ENCODE measurements around the gene PCBP1.
A peak's percentile ranks its signal among the peaks of the same experiment; 100 is the strongest.
"Not testable (repeated sequence)": the region's sequence is repeated elsewhere in the genome, so short reads cannot be mapped to it uniquely, and the experiment has no call there.

Gene PCBP1

GRCh38 chr2:70083344-70084156 lies 3.7 kb upstream of the PCBP1 start:
- DNase-seq, result no peak

- peak; percentile 32 for DNase-seq
Observed at GRCh38 chr2:70084973-70085710, 2.1 kb upstream of the PCBP1 start.

GRCh38 chr2:70085711-70086277 lies 1.5 kb upstream of the PCBP1 start:
- DNase-seq, result no peak

DNA sequence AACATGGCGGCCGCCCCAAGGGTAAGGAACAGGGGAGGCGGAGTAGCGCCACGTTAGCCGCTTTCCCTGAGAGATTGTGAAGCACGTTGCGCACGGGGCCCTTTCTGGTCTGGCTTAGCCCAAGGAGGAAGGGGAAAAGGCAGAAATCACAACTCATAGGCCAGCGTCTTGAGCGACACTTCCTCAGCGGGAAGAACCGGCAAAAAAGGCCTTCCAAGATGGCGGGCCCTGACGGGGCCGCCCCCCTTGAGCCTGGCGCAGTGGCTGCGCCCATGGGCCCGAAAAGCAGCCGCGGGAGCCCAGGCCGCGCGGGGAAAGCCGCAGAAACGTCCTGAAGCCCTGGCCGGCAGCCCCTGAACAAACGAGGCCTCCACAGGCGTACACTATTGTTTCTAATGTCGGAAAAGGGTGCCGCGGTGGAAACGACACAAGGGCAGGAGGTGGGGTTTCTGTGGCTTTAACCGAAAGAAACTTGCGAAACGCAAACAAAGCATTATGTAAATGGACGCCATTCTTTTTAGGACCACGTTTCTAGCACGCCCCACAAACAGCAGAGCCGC lies 919 bp upstream of the PCBP1 start:
- no peak for DNase-seq

GRCh38 chr2:70087702-70088597 lies 673 bp downstream of the PCBP1 start:
- peak; percentile 47 for DNase-seq

- DNase-seq, result no peak
Observed at GRCh38 chr2:70088598-70089219, 1.4 kb downstream of the PCBP1 start.

DNA sequence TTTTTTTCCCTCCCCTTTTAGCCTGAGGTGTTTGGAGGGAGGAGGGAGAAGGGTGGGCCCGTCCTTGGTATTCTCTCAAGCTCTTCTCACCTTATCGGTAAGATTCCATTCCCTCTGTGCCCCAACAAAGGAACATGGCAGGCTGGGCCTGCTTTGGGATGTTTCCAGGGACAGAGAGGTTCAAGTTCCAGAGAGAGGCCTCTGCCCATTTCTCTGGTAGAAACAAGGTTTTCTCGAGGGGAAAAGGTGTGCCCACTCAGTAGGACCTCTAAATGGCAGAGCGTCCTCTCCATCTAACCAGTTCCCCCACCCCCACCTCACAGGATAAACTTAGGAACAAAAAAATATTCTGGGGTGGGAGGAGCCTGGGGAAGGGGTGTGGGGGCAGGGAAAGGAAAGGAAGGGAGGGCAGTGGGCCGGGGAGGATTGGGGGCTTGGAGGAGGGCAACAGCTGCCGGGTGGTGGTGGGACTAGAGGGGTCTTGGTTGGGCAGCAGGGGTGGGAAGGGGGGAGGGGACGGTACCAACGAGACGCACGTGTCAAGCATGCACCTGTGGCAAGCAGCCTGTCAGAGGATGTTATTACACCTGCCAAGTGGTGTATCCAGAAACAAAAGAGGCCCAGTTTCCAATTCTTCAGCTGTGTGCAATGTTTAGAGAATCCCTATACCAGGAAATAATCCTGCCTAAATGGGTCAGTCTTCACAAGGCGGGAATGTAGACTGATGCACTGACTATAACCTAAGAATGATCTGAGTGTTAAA lies 2.1 kb downstream of the PCBP1 start:
- peak; percentile 57 for DNase-seq

DNA sequence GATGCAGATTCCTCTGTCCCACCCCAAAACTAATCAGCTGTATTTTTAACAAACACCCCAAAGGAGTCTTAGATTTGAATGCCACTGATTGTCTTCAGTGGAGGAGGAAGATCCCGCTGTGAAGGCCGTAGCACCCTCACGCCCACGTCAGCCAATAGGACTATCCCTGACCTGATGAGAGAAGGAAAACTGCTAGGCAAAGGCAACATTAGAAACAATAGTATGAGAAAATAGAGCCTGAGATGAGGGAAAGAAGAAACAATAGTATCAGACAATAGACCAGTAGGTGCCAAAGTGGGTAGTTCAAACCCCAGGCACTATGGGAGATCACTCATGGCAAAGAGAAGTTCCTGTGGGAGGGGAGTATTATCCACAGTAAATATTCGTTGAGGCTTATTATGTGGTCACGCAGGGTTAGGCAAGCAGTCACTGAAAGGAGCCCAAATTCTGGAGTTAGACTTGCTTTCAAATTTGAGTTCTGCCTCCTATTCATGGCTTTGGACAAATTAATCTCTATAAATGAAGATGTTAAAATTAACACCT lies 2.8 kb downstream of the PCBP1 start:
- no peak for DNase-seq

- DNase-seq, result no peak
Observed at GRCh38 chr2:70090706-70091334, 3.5 kb downstream of the PCBP1 start.

DNA sequence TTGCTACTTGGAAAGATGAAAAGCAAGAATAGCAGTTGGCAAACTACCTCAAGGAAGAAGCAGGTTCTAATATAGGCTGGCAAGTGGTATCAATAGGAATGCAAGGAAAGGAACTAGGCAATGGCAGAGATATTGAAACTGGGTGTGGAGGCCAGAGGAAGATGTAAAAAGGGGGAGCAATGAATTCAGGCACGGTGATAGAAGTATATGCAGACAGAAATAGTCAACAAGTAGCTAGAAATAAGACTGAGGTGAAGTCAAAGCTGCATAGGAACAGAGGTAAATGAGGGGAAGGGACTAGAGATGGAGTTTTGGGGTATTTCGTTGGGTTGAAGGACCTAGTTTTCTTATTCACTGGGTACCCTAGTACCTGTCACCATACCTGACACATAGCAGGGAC lies 4.1 kb downstream of the PCBP1 start:
- no peak for DNase-seq

- DNase-seq, result no peak
Observed at GRCh38 chr2:70091816-70092215, 4.5 kb downstream of the PCBP1 start.

- not testable (repeated sequence) for DNase-seq
Observed at GRCh38 chr2:70092576-70093243, 5.4 kb downstream of the PCBP1 start.

- no peak for DNase-seq
Observed at GRCh38 chr2:70094171-70094977, 7.1 kb downstream of the PCBP1 start.

DNA sequence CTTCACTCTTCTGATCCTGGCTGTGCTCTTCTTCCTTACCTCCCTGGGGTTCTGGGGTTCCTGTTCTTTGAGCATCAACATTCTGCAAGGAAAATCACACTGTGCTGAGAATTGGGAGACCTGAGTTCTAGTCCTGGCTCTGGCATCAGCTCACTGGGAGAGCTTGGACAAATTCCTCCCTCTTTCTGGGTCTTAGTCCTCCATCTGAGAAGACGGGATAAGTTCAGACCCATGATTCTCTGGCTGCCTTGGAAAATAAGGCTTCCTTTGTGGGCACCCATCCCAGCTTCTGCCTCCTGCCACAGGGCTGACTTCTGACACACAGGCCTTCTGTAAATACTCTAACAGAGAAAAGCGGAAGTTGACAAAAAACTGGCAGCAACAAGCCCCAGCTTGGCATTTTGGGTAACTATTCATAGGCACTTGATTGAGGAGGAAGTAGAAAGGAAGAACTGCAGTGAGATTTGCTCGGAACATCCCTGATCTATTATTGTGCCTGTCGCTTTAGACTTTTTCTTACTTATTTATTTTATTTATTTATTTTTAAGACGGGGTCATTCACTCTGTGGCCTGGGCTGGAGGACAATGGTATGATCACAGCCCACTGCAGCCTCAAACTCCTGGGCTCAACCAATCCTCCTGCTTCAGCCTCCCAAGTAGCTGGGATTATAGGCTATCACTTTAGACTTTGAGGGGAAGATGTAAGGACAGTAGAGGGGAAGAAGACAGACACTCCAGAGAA lies 7.9 kb downstream of the PCBP1 start:
- DNase-seq, result no peak

- no peak for DNase-seq
Observed at GRCh38 chr2:70095720-70096670, 8.7 kb downstream of the PCBP1 start.

- DNase-seq, result no peak
Observed at GRCh38 chr2:70098032-70098431, 10.8 kb downstream of the PCBP1 start.

DNA sequence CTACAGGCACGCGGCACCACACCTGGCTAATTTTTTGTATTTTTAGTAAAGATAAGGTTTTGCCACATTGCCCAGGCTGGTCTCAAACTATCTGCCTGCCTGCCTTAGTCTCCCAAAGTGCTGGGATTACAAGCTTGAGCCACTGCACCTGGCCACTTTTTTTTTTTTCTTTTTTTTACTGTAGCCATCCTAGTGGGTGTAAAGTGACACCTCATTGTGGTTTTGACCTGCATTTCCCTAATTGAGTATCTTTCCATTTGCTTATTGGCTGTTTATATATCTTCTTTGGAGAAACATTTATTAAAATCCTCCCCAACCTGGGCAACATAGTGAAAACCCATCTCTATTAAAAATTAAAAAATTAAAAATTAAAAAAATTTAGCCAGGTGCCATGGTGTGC lies 12.0 kb downstream of the PCBP1 start:
- no peak for DNase-seq

Measured in NCI-H2081 treated with DMSO at 0.1 percent for 48 hours (cell line).